ENCODE measurements around the gene SOCS3. TPM values are rescaled to one million over a fixed set of nuclear protein-coding genes. Genes with fewer than 3 reads are reported as not detected.

The SOCS3 gene
- polyA plus RNA-seq, 2 of the 4 experiments (the other 2 are of a cell fraction): 13.5 to 14.7 TPM

GRCh38 chr17:78357177-78357586 is 2.7 kb downstream of the SOCS3 start:
- DNase-seq (ENCODE audit: low read depth in 1 of 2, low spot score in 1 of 2): peak in 1 of 2 experiments; percentile 55
- Histone ChIP-seq H3K4me2 (peak overlapping the region; percentile 100), H3K27ac (peak overlapping the region; percentile 93 to 96; a peak in 5 of 6 replicates), H3K4me1 (peaks cover 65% of the 10 kb centered on the region), H3K4me3 (peak overlapping the region; percentile 86), H3K9me3 (no peaks in the 10 kb centered on the region)
- POLR2A ChIA-PET: interaction anchor here (1.5 kb wide), 1 partner anchor 64 kb away, joined by 5 read pairs; no protein-coding TSS in a partner anchor
- ATAC-seq: peak in 1 of 2 experiments; percentile 1; a peak in 1 of 6 replicates
- CTCF ChIA-PET: interaction anchor here (7.6 to 15.5 kb wide), 4 partner anchors 18 to 68 kb away, joined by 119 to 388 read pairs (median 133); partner anchors contain the start of gene PGS1
- TF ChIP-seq POLR2AphosphoS2 (conservative IDR thresholded peaks at IDR 0.05; ENCODE audit: low read length) (0 out of 2 replicates have a peak, but pooled peaks have one; percentile 48), ATOH8 (CRISPR knock-in tag; IDR thresholded peaks at IDR 0.05; ENCODE audit: low read depth) (0 out of 2 replicates have a peak, but pooled peaks have one; percentile 47), MAX (IDR thresholded peaks at IDR 0.05) (0 out of 2 replicates have a peak, but pooled peaks have one; percentile 33), TP53 (CRISPR knock-in tag; IDR thresholded peaks at IDR 0.05) (no peak)
- 22% methylated on average over 7 of the region's 7 CpGs for WGBS (ENCODE audit: missing lambda C conversion rate)
- FAIRE-seq: no peak

GRCh38 chr17:78356101-78356713 is 3.7 kb downstream of the SOCS3 start:
- peak overlapping the region; percentile 86; the same call in 1 of the 3 replicates for H3K4me3 ChIP-seq
- ChIA-PET POLR2A (interaction anchor here (0.9 kb wide), 2 partner anchors 40 to 42 kb away, joined by 3 read pairs; no protein-coding TSS in a partner anchor), CTCF (interaction anchor here (1.0 to 15.5 kb wide), 3 partner anchors 44 to 105 kb away, joined by 3 to 388 read pairs (median 132); no protein-coding TSS in a partner anchor)
- ATAC-seq: peak in 1 of 2 experiments; percentile 1; a peak in 3 of 6 replicates
- H3K4me1 ChIP-seq: peaks cover 75% of the 10 kb centered on the region
- no peak for TF ChIP-seq JUNB (IDR thresholded peaks at IDR 0.05)
- TF ChIP-seq MAX (IDR thresholded peaks at IDR 0.05): 0 out of 2 replicates have a peak, but pooled peaks have one; percentile 51
- no peak for TF ChIP-seq CTCF (IDR thresholded peaks at IDR 0.05)
- no peak for TF ChIP-seq PHF8 (IDR thresholded peaks at IDR 0.05; ENCODE audit: borderline replicate concordance, low read depth)
- no peak for TF ChIP-seq CBX2 (IDR thresholded peaks at IDR 0.05; ENCODE audit: borderline replicate concordance, low read depth)
- TF ChIP-seq HOXA7 (CRISPR knock-in tag; IDR thresholded peaks at IDR 0.05): no peak
- peak in 1 of 2 experiments; percentile 18; a peak in 1 of 5 replicates for TF ChIP-seq RAD21 (conservative IDR thresholded peaks at IDR 0.05 in 1 of 2, IDR thresholded peaks at IDR 0.05 in 1 of 2)
- peak; percentile 40; the same call in 1 of the 2 replicates for TF ChIP-seq KDM1A (IDR thresholded peaks at IDR 0.05; ENCODE audit: low read depth)
- no peak for TF ChIP-seq MAZ (IDR thresholded peaks at IDR 0.05; ENCODE audit: borderline replicate concordance, low read depth, low read length)
- TF ChIP-seq JUN (IDR thresholded peaks at IDR 0.05): peak in 1 of 2 experiments; percentile 57; a peak in 2 of 5 replicates
- TF ChIP-seq HEYL (CRISPR knock-in tag; IDR thresholded peaks at IDR 0.05): no peak
- TF ChIP-seq PBX3 (IDR thresholded peaks at IDR 0.05): no peak
- TF ChIP-seq MYC (IDR thresholded peaks at IDR 0.05; ENCODE audit: borderline replicate concordance, low read length): 0 out of 2 replicates have a peak, but pooled peaks have one; percentile 41
- no peak for TF ChIP-seq CHD4 (IDR thresholded peaks at IDR 0.05; ENCODE audit: borderline replicate concordance)
- no peak for TF ChIP-seq FOSL2 (IDR thresholded peaks at IDR 0.05)
- peak; percentile 44 for TF ChIP-seq FOSL2 (CRISPR knock-in tag; IDR thresholded peaks at IDR 0.05)
- peak; percentile 73; the same call in 1 of the 2 replicates for TF ChIP-seq POLR2AphosphoS2 (conservative IDR thresholded peaks at IDR 0.05; ENCODE audit: low read length)
- TF ChIP-seq NFE2L2 (conservative IDR thresholded peaks at IDR 0.05; ENCODE audit: low read length): no peak
- no peak for TF ChIP-seq CEBPB (IDR thresholded peaks at IDR 0.05)
- FAIRE-seq: peak; percentile 18
- H3K4me2 ChIP-seq: peak overlapping the region; percentile 100
- WGBS (ENCODE audit: missing lambda C conversion rate): 30% methylated on average over 16 of the region's 16 CpGs
- H3K9me3 ChIP-seq: no peaks in the 10 kb centered on the region
- DNase-seq (ENCODE audit: low read depth in 1 of 2, low spot score in 1 of 2): peak; percentile 67 to 87
- peak overlapping the region; percentile 36 to 96; a peak in 5 of 6 replicates for H3K27ac ChIP-seq

Measured in A549 (cell line).